GM19351 (cell line): ENCODE measurements around the gene PSME3IP1.

ENCODE experiments used
- ATAC-seq: cut with Tn5 transposase; IDR thresholded peaks from one replicate; pipeline ENCODE4 v1.9.1; 2021; ENCODE audit warnings: mild to moderate bottlenecking, moderate library complexity; ENCODE audit not compliant: unreplicated experiment

The PSME3IP1 gene

GRCh38 chr16:57169327-57169726 is 16.5 kb downstream of the PSME3IP1 start:
- ATAC-seq: no peak

- ATAC-seq: no peak
These were observed 17.9 kb downstream of the PSME3IP1 start for GRCh38 chr16:57167953-57168352.

GRCh38 chr16:57167538-57167937 is 18.3 kb downstream of the PSME3IP1 start:
- ATAC-seq: no peak

GRCh38 chr16:57166951-57167350 is 18.9 kb downstream of the PSME3IP1 start:
- ATAC-seq: no peak

- ATAC-seq: no peak
These were observed 19.4 kb downstream of the PSME3IP1 start for GRCh38 chr16:57166451-57166850.

GRCh38 chr16:57165938-57166337 is 19.9 kb downstream of the PSME3IP1 start:
- ATAC-seq: no peak

- ATAC-seq: no peak
These were observed 20.4 kb downstream of the PSME3IP1 start for GRCh38 chr16:57165483-57165882.

GRCh38 chr16:57163842-57164241 is 22.0 kb downstream of the PSME3IP1 start:
- no peak for ATAC-seq

GRCh38 chr16:57159447-57159846 is 26.4 kb downstream of the PSME3IP1 start:
- ATAC-seq: no peak

- no peak for ATAC-seq
These were observed 28.3 kb downstream of the PSME3IP1 start for GRCh38 chr16:57157533-57157932.

GRCh38 chr16:57156351-57156703 is 29.5 kb downstream of the PSME3IP1 start:
- no peak for ATAC-seq

- ATAC-seq: no peak
These were observed 30.0 kb downstream of the PSME3IP1 start for GRCh38 chr16:57155702-57156350.

- ATAC-seq: no peak
These were observed 32.0 kb downstream of the PSME3IP1 start for GRCh38 chr16:57153841-57154240.

GRCh38 chr16:57152096-57153093 is 33.4 kb downstream of the PSME3IP1 start:
- no peak for ATAC-seq

- no peak for ATAC-seq
These were observed 34.5 kb downstream of the PSME3IP1 start for GRCh38 chr16:57151369-57151768.

GRCh38 chr16:57150682-57151330 is 35.0 kb downstream of the PSME3IP1 start:
- ATAC-seq: no peak

GRCh38 chr16:57149391-57149790 is 36.4 kb downstream of the PSME3IP1 start:
- no peak for ATAC-seq

- no peak for ATAC-seq
These were observed 37.4 kb downstream of the PSME3IP1 start for GRCh38 chr16:57148481-57148880.

- no peak for ATAC-seq
These were observed 38.2 kb downstream of the PSME3IP1 start for GRCh38 chr16:57147381-57148221.

- ATAC-seq: no peak
These were observed 39.1 kb downstream of the PSME3IP1 start for GRCh38 chr16:57146735-57147134.
